MCF 10A (cell line): Measurements from ENCODE around the gene BMPR1A. TPM values are rescaled to one million over a fixed set of nuclear protein-coding genes. Genes with fewer than 3 reads are reported as not detected.

ENCODE experiments used
- BruUV-seq: library from RNA; stranded (reverse); fragments of 400-500 nt; replicated peaks from 2 replicates; lab custom pipeline; 2021; lab: Mats Ljungman, UMichigan
- CTCF ChIA-PET: fragments of 300-600 bp; sonication (Branson Sonifier 250); formaldehyde crosslinking; extraction: SDS; loops from one replicate; lab custom pipeline; 2021; ENCODE audit warnings: antibody characterized with exemption, inconsistent platforms; lab: Yijun Ruan, JAX
- POLR2A ChIA-PET: fragments of 300-600, 350-650 bp; sonication (Branson Sonifier 250); formaldehyde crosslinking; extraction: SDS; loops from one replicate; lab custom pipeline; 2020; ENCODE audit warnings: antibody characterized with exemption, inconsistent platforms; lab: Yijun Ruan, JAX
- DNase-seq: peaks from one replicate; pipeline ENCODE4 v3.0.0-alpha.2; 2018; ENCODE audit not compliant: unreplicated experiment
- H3K27ac Mint-ChIP-seq: one replicate; pipeline ENCODE4 v1.8.0; 2022; ENCODE audit warnings: mild to moderate bottlenecking, low read depth, mixed read lengths; ENCODE audit not compliant: unreplicated experiment
- H3K27me3 Mint-ChIP-seq: one replicate; pipeline ENCODE4 v1.8.0; 2022; ENCODE audit warnings: mixed read lengths; ENCODE audit not compliant: insufficient read depth, unreplicated experiment
- H3K36me3 Mint-ChIP-seq: one replicate; pipeline ENCODE4 v1.8.0; 2022; ENCODE audit warnings: mild to moderate bottlenecking, moderate library complexity, mixed read lengths; ENCODE audit not compliant: insufficient read depth, unreplicated experiment
- H3K4me1 Mint-ChIP-seq: one replicate; pipeline ENCODE4 v1.8.0; 2022; ENCODE audit warnings: mixed read lengths; ENCODE audit not compliant: insufficient read depth, unreplicated experiment
- H3K4me3 Mint-ChIP-seq: one replicate; pipeline ENCODE4 v1.8.0; 2022; ENCODE audit warnings: mild to moderate bottlenecking, moderate library complexity, mixed read lengths; ENCODE audit not compliant: unreplicated experiment
- H3K9me3 Mint-ChIP-seq: one replicate; pipeline ENCODE4 v1.8.0; 2022; ENCODE audit warnings: mixed read lengths; ENCODE audit not compliant: unreplicated experiment
- intact Hi-C: fragments of 100-400 bp; cut with micrococcal nuclease; formaldehyde crosslinking; loops from 2 replicates; pipeline ENCODE4 v1.14.1; 2022
- total RNA-seq: library from RNA; stranded (reverse); gene quantifications from 2 replicates; pipeline ENCODE4 v1.2.3, GENCODE V29; 2022
- TF ChIP-seq, protein P1 (sequence below): fragments of 200-600 bp; IDR thresholded peaks from one replicate; pipeline ENCODE4 v1.8.0; 2022; ENCODE audit warnings: antibody characterized with exemption, mild to moderate bottlenecking; ENCODE audit not compliant: unreplicated experiment

BMPR1A gene
- total RNA-seq, 1 experiment from 2014 or later, result 27.3 TPM

DNA sequence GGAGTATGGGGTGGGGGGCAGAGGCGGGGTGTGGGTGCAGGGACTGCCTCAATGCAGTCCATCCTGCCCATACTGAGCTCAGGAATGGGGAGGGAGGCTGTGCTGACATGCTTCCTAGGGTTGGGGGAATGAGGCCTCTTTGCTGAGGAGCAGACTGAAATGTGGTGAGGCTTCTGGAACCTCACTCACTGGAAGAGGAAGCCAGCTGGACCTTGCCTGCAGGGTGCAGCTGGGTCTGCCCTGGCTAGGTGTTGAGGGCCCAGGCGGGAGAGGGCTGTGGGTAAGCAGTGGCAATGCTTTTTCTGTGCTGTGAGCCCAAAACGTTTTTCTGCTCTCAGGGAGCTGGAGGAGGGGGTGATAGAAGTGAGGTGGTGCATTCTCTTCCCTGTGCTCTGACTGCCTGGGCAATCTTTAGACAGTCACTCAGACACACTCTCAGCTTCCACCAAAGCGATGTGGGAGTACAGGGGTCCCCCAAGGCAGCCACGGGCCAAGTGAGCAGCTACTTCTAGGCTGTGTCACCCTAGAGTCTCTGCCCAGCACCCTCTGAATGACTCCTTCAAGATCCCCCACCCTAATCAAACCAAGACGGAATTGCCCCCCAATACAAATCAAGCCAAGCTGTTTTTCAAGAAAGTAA, 41.1 kb upstream of the BMPR1A start:
- no peaks in the 10 kb centered on the region for H3K27me3 Mint-ChIP-seq

DNA sequence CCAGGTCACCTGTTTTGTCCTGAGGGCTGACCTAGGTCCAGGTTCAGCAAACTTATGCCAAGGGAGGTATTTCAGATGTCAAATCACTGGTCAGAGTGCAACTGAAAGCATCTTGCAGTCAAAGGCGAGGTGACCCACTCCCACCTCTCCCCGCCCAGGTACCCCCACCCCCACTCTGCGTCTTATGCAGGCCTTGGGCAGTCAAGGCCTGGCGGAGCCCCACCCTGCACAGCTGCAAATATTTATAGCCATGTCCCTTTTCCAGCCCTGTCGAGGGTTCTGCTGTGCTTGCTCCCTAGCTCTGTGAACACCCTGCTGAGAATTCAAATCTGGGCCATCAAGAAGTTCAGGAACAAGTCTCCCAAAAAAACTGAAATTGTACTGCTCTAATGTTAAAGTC, 40.6 kb upstream of the BMPR1A start:
- Mint-ChIP-seq H3K27me3 (no peaks in the 10 kb centered on the region), H3K36me3 (no peaks in the 10 kb centered on the region), H3K27ac (no peak overlapping the region), H3K9me3 (no peaks in the 10 kb centered on the region), H3K4me3 (no peak overlapping the region), H3K4me1 (peaks cover 3% of the 10 kb centered on the region)
- TF ChIP-seq, protein P1, sequence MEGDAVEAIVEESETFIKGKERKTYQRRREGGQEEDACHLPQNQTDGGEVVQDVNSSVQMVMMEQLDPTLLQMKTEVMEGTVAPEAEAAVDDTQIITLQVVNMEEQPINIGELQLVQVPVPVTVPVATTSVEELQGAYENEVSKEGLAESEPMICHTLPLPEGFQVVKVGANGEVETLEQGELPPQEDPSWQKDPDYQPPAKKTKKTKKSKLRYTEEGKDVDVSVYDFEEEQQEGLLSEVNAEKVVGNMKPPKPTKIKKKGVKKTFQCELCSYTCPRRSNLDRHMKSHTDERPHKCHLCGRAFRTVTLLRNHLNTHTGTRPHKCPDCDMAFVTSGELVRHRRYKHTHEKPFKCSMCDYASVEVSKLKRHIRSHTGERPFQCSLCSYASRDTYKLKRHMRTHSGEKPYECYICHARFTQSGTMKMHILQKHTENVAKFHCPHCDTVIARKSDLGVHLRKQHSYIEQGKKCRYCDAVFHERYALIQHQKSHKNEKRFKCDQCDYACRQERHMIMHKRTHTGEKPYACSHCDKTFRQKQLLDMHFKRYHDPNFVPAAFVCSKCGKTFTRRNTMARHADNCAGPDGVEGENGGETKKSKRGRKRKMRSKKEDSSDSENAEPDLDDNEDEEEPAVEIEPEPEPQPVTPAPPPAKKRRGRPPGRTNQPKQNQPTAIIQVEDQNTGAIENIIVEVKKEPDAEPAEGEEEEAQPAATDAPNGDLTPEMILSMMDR, result no peak
- CTCF ChIA-PET, result interaction anchor here (0.6 to 1.7 kb wide), 2 partner anchors 173 to 183 kb away, joined by 4 to 6 read pairs; no protein-coding TSS in a partner anchor
- DNase-seq, result no peak
- POLR2A ChIA-PET, result interaction anchor here (0.6 to 1.1 kb wide), 2 partner anchors 17 to 42 kb away, joined by 3 to 6 read pairs; no protein-coding TSS in a partner anchor
- no TSS peak for BruUV-seq
- intact Hi-C loops, result no loop called here

More for the DNA sequence above, 41.1 kb upstream of the BMPR1A start:
- no peaks in the 10 kb centered on the region for H3K9me3 Mint-ChIP-seq
- ChIA-PET POLR2A (interaction anchor here (0.6 to 1.1 kb wide), 2 partner anchors 18 to 42 kb away, joined by 3 to 6 read pairs; no protein-coding TSS in a partner anchor), CTCF (interaction anchor here (0.6 to 1.7 kb wide), 3 partner anchors 173 to 184 kb away, joined by 4 to 6 read pairs (median 4); no protein-coding TSS in a partner anchor)
- no peak for DNase-seq
- H3K36me3 Mint-ChIP-seq, result no peaks in the 10 kb centered on the region
- TF ChIP-seq, protein P1, result no peak
- no peak overlapping the region for H3K4me3 Mint-ChIP-seq
- intact Hi-C loops, result no loop called here
- no peak overlapping the region for H3K27ac Mint-ChIP-seq
- BruUV-seq, result no TSS peak
- H3K4me1 Mint-ChIP-seq, result peaks cover 5% of the 10 kb centered on the region

DNA sequence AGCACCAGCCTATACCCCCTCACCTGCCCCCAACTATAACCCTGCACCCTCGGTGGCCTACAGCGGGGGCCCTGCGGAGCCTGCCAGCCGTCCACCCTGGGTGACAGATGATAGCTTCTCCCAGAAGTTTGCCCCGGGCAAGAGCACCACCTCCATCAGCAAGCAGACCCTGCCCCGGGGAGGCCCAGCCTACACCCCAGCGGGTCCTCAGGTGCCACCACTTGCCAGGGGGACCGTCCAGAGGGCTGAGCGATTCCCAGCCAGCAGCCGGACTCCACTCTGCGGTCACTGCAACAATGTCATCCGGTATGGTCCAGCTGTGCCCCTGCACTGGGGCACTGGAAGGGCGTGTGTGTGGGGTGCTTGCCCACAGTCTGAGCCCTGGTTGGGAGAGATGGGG, 40.0 kb upstream of the BMPR1A start:
- H3K4me1 Mint-ChIP-seq, result no peaks in the 10 kb centered on the region
- TF ChIP-seq, protein P1, result no peak
- H3K27ac Mint-ChIP-seq, result no peak overlapping the region
- H3K36me3 Mint-ChIP-seq, result no peaks in the 10 kb centered on the region
- no peak for DNase-seq
- ChIA-PET POLR2A (no interaction called here), CTCF (no interaction called here)
- no TSS peak for BruUV-seq
- H3K27me3 Mint-ChIP-seq, result no peaks in the 10 kb centered on the region
- H3K4me3 Mint-ChIP-seq, result no peak overlapping the region
- no peaks in the 10 kb centered on the region for H3K9me3 Mint-ChIP-seq
- intact Hi-C loops, result no loop called here

DNA sequence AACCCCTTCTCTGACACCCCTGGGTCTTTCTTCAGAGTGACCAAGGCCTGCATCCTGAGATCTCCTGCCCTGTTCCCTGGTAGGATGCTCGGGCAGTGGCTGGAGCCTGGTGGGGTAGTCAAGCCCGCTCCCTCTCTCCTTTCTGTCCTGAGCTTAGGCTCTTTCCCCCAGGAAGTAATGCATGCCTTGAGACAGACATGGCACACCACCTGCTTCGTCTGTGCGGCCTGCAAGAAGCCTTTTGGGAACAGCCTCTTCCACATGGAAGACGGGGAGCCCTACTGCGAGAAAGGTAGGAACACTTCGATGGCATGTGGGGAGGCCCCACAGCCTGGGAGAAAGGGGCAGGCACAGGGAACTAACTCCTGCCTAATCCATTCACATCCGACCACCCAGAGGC, 37.9 kb upstream of the BMPR1A start:
- intact Hi-C loops, result no loop called here
- no TSS peak for BruUV-seq
- Mint-ChIP-seq H3K27ac (no peak overlapping the region), H3K27me3 (no peaks in the 10 kb centered on the region), H3K36me3 (no peaks in the 10 kb centered on the region), H3K4me3 (no peak overlapping the region), H3K4me1 (no peaks in the 10 kb centered on the region), H3K9me3 (no peaks in the 10 kb centered on the region)
- ChIA-PET POLR2A (no interaction called here), CTCF (no interaction called here)
- no peak for DNase-seq
- TF ChIP-seq, protein P1, result no peak
